Esophagus squamous epithelium (tissue), 5 donors: ENCODE data around the gene RFX2. TPM values are rescaled to one million over a fixed set of nuclear protein-coding genes. Genes with fewer than 3 reads are reported as not detected.

Source experiments
- DNase-seq: peaks from one replicate; lab custom pipeline; 2025; lab: John Stamatoyannopoulos, UW
- H3K27ac ChIP-seq, 4 donors: fragments of 200-600 bp; sonication (generic); one replicate each; pipeline ENCODE4 v1.5.1; 2016 to 2019; ENCODE audit warnings: mild to moderate bottlenecking in 1 of 4
- H3K27me3 ChIP-seq, 4 donors: fragments of 200-600 bp; sonication (generic); 1 replicate in 3 of 4; 2 replicates in 1 of 4; pipeline versions ENCODE4 v1.5.1 to v1.6.0; 2017 to 2021; ENCODE audit warnings: antibody characterized with exemption in 1 of 4
- H3K36me3 ChIP-seq, 3 donors: fragments of 200-600 bp; sonication (generic); one replicate each; pipeline ENCODE4 v1.5.1; 2016 to 2019
- H3K4me1 ChIP-seq, 3 donors: fragments of 200-600 bp; sonication (generic); one replicate each; pipeline ENCODE4 v1.5.1; 2017 to 2019
- H3K4me3 ChIP-seq, 4 donors: fragments of 200-600 bp; sonication (generic); 1 replicate in 3 of 4; 2 replicates in 1 of 4; pipeline ENCODE4 v1.5.1; 2016 to 2019; ENCODE audit warnings: mild to moderate bottlenecking in 2 of 4, moderate library complexity in 1 of 4
- H3K9me3 ChIP-seq, 3 donors: fragments of 200-600 bp; sonication (generic); one replicate each; pipeline ENCODE4 v1.5.1; 2016 to 2019
- POLR2A ChIP-seq, 4 donors: fragments of 450-650 bp; IDR thresholded peaks; one replicate each; pipeline ENCODE4 v1.6.1; 2017; ENCODE audit warnings: antibody characterized with exemption in 4 of 4, mild to moderate bottlenecking in 4 of 4, moderate library complexity in 3 of 4
- WGBS, 2 donors: methylation state at CpG; one replicate each; pipeline ENCODE4 v1.1.5; 2018; 5-methylcytosine and 5-hydroxymethylcytosine counted together
- intact Hi-C: fragments of 100-400 bp; cut with DNase I; formaldehyde crosslinking; loops from one replicate; pipeline ENCODE4 v1.15.0; 2022
- total RNA-seq, 4 donors: library from RNA; depleted of rRNA; stranded (reverse); fragments of >200 nt; gene quantifications; one replicate each; pipeline ENCODE4 v1.1.0, GENCODE V29; 2016
- TF ChIP-seq, protein P1 (sequence below), 6 experiments: fragments of 450-650 bp in 4 of 6; fragments of 200-600 bp in 2 of 6; sonication (generic) in 2 of 6; IDR thresholded peaks; one replicate each; pipeline ENCODE4 v1.5.1; 2016 to 2019; ENCODE audit warnings: antibody characterized with exemption in 6 of 6, mild to moderate bottlenecking in 4 of 6, moderate library complexity in 4 of 6
- donor health status: DM: yes; HTN: yes; CAD: no.

Gene RFX2
- total RNA-seq, 4 donors from 2014 or later: 5.2 to 21.4 (median 7.7) TPM

DNA sequence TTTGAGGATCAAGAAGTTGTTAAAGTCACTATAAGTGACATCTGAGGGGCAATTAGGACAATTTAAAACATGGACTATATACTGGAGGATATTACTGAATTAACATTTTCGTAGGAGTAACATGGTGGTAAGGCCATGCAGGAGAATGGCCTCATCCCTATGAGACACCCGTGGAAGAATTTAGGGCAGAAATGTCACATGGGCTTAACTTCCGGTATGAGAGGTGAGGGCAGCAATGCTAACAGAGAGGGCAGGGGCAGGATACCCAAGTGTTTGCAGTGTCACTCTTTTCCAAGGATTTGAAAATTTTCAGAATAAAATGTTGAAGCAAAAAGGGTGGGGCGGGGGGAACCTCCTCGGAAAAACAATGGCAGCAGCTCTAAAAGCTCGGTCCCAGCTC lies 156.0 kb downstream of the RFX2 start:
- intact Hi-C loops: no loop called here
- H3K27ac ChIP-seq: peak overlapping the region; percentile 20 to 77 (median 70)
- no peak for DNase-seq
- TF ChIP-seq POLR2A (IDR thresholded peaks at IDR 0.05): no peak
- TF ChIP-seq, protein P1, sequence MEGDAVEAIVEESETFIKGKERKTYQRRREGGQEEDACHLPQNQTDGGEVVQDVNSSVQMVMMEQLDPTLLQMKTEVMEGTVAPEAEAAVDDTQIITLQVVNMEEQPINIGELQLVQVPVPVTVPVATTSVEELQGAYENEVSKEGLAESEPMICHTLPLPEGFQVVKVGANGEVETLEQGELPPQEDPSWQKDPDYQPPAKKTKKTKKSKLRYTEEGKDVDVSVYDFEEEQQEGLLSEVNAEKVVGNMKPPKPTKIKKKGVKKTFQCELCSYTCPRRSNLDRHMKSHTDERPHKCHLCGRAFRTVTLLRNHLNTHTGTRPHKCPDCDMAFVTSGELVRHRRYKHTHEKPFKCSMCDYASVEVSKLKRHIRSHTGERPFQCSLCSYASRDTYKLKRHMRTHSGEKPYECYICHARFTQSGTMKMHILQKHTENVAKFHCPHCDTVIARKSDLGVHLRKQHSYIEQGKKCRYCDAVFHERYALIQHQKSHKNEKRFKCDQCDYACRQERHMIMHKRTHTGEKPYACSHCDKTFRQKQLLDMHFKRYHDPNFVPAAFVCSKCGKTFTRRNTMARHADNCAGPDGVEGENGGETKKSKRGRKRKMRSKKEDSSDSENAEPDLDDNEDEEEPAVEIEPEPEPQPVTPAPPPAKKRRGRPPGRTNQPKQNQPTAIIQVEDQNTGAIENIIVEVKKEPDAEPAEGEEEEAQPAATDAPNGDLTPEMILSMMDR (IDR thresholded peaks at IDR 0.05): no peak
- H3K4me1 ChIP-seq: peaks cover 47 to 90% (median 60%) of the 10 kb centered on the region in 3 donors
- H3K36me3 ChIP-seq: peaks cover 0 to 19% (median 9%) of the 10 kb centered on the region in 3 donors
- 40 to 52% methylated on average over 6 of the region's 6 CpGs for WGBS, 2 donors
- H3K27me3 ChIP-seq: no peaks in the 10 kb centered on the region
- no peaks in the 10 kb centered on the region for H3K9me3 ChIP-seq
- H3K4me3 ChIP-seq: peak overlapping the region in 1 of 4 donors; percentile 9

DNA sequence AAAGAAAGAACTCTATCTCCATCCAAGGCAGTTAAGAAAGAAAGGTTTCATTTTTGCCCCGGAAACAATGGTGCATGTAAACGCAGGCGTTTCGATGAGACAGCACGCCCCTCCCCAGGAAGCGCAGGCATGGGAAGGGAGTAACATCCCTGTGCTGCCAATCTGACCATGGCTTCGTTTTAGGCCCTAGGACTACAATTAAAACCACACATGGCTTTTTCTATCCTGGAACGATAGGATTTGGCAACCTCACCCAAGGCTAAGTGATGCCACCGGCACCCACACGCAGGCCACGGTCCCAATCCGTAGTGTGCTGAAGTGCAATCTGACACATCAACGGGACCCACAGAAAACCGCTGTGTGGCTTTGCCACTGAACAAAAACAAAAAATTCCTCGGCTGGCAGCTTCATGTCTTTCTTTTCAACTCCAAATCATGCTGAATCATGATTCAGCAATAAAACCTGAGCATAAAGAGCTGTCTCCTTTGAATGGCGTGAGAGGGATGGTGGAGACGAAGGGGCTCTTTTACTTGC lies 156.6 kb downstream of the RFX2 start:
- Histone ChIP-seq H3K36me3 (peaks cover 0 to 24% (median 6%) of the 10 kb centered on the region in 3 donors), H3K4me3 (no peak overlapping the region), H3K4me1 (peaks cover 49 to 90% (median 66%) of the 10 kb centered on the region in 3 donors), H3K27ac (peak overlapping the region; percentile 51 to 77 (median 70)), H3K9me3 (no peaks in the 10 kb centered on the region), H3K27me3 (no peaks in the 10 kb centered on the region)
- TF ChIP-seq POLR2A (IDR thresholded peaks at IDR 0.05): no peak
- TF ChIP-seq, protein P1 (IDR thresholded peaks at IDR 0.05): no peak
- 19 to 35% methylated on average over 14 to 15 of the region's 17 CpGs for WGBS, 2 donors
- no peak for DNase-seq
- intact Hi-C loops: no loop called here

DNA sequence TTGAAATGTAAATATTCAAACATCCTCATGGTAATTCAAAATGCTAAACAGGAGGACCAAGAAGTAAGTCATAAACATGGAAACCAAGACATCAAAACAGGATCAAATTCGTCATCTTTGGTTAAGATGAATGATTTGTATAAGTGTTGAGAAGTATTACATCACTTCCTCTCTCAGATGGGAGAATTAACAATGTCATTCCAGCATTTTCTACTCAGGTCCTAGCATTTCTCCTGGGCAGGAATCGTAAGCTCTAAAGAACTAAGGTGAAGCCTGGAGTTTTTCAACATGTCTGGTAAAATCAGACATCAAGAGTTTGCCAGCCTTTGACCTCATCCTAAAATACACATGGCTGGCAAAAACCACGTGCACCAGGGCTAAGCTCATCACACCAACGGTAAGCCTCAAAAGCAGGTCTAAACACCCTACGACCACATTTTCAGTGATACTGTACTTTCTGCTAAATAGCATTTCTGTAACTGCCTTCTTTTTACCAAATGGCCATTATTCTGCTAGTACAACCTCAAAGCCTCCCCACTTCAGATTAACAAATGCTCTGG lies 157.2 kb downstream of the RFX2 start:
- H3K4me3 ChIP-seq: no peak overlapping the region
- peak overlapping the region in 3 of 4 donors; percentile 51 to 75 (median 65) for H3K27ac ChIP-seq
- H3K4me1 ChIP-seq: peaks cover 51 to 90% (median 68%) of the 10 kb centered on the region in 3 donors
- H3K9me3 ChIP-seq: no peaks in the 10 kb centered on the region
- 56 to 59% methylated on average over 5 of the region's 5 CpGs for WGBS, 2 donors
- no peaks in the 10 kb centered on the region for H3K27me3 ChIP-seq
- TF ChIP-seq, protein P1 (IDR thresholded peaks at IDR 0.05): no peak
- TF ChIP-seq POLR2A (IDR thresholded peaks at IDR 0.05): no peak
- DNase-seq: no peak
- intact Hi-C loops: no loop called here
- peaks cover 0 to 30% (median under 1%) of the 10 kb centered on the region in 3 donors for H3K36me3 ChIP-seq

DNA sequence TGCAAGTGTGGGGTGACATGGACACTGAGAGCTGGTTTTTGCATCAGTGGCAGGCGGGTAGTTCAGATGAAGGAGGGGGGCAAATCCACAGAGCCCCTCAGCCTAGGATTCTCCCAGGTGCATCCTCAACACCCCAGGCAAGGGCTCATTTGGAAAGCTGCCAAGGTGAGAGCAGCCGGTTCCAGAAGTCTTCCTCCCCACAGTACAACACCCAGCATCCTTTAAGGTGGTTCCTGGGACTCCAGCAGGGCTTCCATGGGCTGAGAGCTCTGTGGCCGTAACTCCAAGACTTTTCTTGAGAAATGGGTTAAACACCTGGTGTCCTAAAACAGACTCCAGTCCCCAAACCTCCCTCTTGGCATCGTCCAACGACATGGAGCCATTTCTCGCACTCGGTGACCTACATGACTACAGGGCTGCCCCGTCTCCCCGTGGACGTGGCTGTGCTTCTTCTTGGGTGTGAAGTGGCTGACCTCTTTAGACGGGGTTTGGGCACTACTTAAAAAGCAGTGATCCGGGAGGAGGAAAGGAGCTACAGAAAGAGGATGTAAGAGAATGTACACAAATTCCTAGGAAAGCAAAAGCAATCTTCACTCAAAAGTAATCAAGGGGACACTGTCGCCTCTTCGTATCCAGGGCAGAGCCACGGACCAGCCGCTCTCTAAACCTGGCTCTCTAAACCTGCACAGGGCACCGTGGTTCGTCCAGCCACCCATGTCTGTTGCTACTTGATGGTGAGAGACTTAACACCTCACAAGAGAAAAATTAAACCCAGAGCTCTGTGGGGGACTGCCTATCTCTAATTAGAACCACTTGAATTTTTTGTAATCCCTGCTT lies 157.9 kb downstream of the RFX2 start:
- Histone ChIP-seq H3K9me3 (no peaks in the 10 kb centered on the region), H3K36me3 (peaks cover 0 to 30% (median 0%) of the 10 kb centered on the region in 3 donors), H3K4me1 (peaks cover 58 to 93% (median 72%) of the 10 kb centered on the region in 3 donors), H3K27ac (peak overlapping the region in 3 of 4 donors; percentile 21 to 65 (median 51)), H3K4me3 (no peak overlapping the region), H3K27me3 (no peaks in the 10 kb centered on the region)
- intact Hi-C loops: no loop called here
- 69 to 89% methylated on average over 14 to 16 of the region's 18 CpGs for WGBS, 2 donors
- DNase-seq: no peak
- TF ChIP-seq, protein P1 (IDR thresholded peaks at IDR 0.05): no peak
- no peak for TF ChIP-seq POLR2A (IDR thresholded peaks at IDR 0.05)
